ENCODE data around the gene ALG12.
A peak's percentile ranks its signal among the peaks of the same experiment; 100 is the strongest.

Gene ALG12

GRCh38 chr22:49954991-49955580 lies 36.8 kb upstream of the ALG12 start:
- H3K27me3 ChIP-seq (ENCODE audit: insufficient read depth, low read length) = no peaks in the 10 kb centered on the region
- no CpG with 5 or more reads among the region's 15 CpGs for WGBS (ENCODE audit: extremely low coverage, insufficient coverage, insufficient read length)

GRCh38 chr22:49954354-49954753 lies 36.1 kb upstream of the ALG12 start:
- Histone ChIP-seq H2BK5ac (ENCODE audit: low read depth, low read length, poor library complexity) (peak overlapping the region; percentile 68), H4K8ac (ENCODE audit: low read depth, low read length) (peak overlapping the region; percentile 51), H3K4me1 (ENCODE audit: control insufficient read depth in 1 of 2, insufficient read depth in 2 of 2, low read length in 2 of 2) (peaks cover 38 to 46% of the 10 kb centered on the region in 2 experiments), H3K9me3 (ENCODE audit: insufficient read depth, low read depth, low read length) (peaks cover 2% of the 10 kb centered on the region), H3K4me2 (ENCODE audit: low read length) (no peak overlapping the region), H2BK12ac (ENCODE audit: low read length) (peak overlapping the region; percentile 67), H3K4ac (ENCODE audit: low read depth, low read length) (no peak overlapping the region), H3K79me2 (ENCODE audit: control insufficient read depth, insufficient read depth, low read length, poor library complexity) (peaks cover 19% of the 10 kb centered on the region), H3K9ac (ENCODE audit: low read length) (no peak overlapping the region), H4K91ac (ENCODE audit: low read depth, low read length) (peak overlapping the region; percentile 68), H3K36me3 (ENCODE audit: control insufficient read depth in 1 of 2, insufficient read depth in 2 of 2, low read length in 2 of 2) (no peaks in the 10 kb centered on the region), H3K18ac (ENCODE audit: low read length) (peak overlapping the region; percentile 43), H3K14ac (ENCODE audit: low read length) (peak overlapping the region; percentile 60), H2AFZ (ENCODE audit: insufficient read depth, low read length, poor library complexity) (no peak overlapping the region), H3K23ac (ENCODE audit: low read length) (no peak overlapping the region), H3K27ac (ENCODE audit: low read depth, low read length) (no peak overlapping the region), H2AK5ac (ENCODE audit: low read length) (peak overlapping the region; percentile 78), H3K79me1 (ENCODE audit: low read length) (peaks cover 46% of the 10 kb centered on the region), H4K12ac (ENCODE audit: low read depth, low read length) (no peak overlapping the region), H3K4me3 (ENCODE audit: low read depth, low read length) (no peak overlapping the region), H3K27me3 (ENCODE audit: insufficient read depth, low read length) (no peaks in the 10 kb centered on the region), H2BK120ac (ENCODE audit: insufficient read depth, low read length, poor library complexity) (peak overlapping the region; percentile 66)
- no CpG with 5 or more reads among the region's 8 CpGs for WGBS (ENCODE audit: extremely low coverage, insufficient coverage, insufficient read length)
- no peak for DNase-seq

More at GRCh38 chr22:49954991-49955580, 36.8 kb upstream of the ALG12 start:
- Histone ChIP-seq H3K18ac (ENCODE audit: low read length) (no peak overlapping the region), H3K27ac (ENCODE audit: low read depth, low read length) (no peak overlapping the region), H2BK5ac (ENCODE audit: low read depth, low read length, poor library complexity) (no peak overlapping the region), H3K4me1 (ENCODE audit: control insufficient read depth in 1 of 2, insufficient read depth in 2 of 2, low read length in 2 of 2) (peaks cover 44 to 53% of the 10 kb centered on the region in 2 experiments), H3K36me3 (ENCODE audit: control insufficient read depth in 1 of 2, insufficient read depth in 2 of 2, low read length in 2 of 2) (no peaks in the 10 kb centered on the region), H3K79me2 (ENCODE audit: control insufficient read depth, insufficient read depth, low read length, poor library complexity) (peaks cover 20% of the 10 kb centered on the region), H3K9ac (ENCODE audit: low read length) (no peak overlapping the region), H4K12ac (ENCODE audit: low read depth, low read length) (no peak overlapping the region), H3K79me1 (ENCODE audit: low read length) (peaks cover 46% of the 10 kb centered on the region), H3K4ac (ENCODE audit: low read depth, low read length) (no peak overlapping the region), H3K9me3 (ENCODE audit: insufficient read depth, low read depth, low read length) (peaks cover 2% of the 10 kb centered on the region), H3K4me2 (ENCODE audit: low read length) (no peak overlapping the region), H3K14ac (ENCODE audit: low read length) (no peak overlapping the region), H4K91ac (ENCODE audit: low read depth, low read length) (peak overlapping the region; percentile 52), H2AFZ (ENCODE audit: insufficient read depth, low read length, poor library complexity) (no peak overlapping the region), H4K8ac (ENCODE audit: low read depth, low read length) (no peak overlapping the region), H3K23ac (ENCODE audit: low read length) (no peak overlapping the region), H2AK5ac (ENCODE audit: low read length) (peak overlapping the region; percentile 49), H2BK12ac (ENCODE audit: low read length) (peak overlapping the region; percentile 42), H2BK120ac (ENCODE audit: insufficient read depth, low read length, poor library complexity) (peak overlapping the region; percentile 20), H3K4me3 (ENCODE audit: low read depth, low read length) (no peak overlapping the region)
- DNase-seq = no peak

- Histone ChIP-seq H2AFZ (ENCODE audit: insufficient read depth, low read length, poor library complexity) (no peak overlapping the region), H3K27ac (ENCODE audit: low read depth, low read length) (no peak overlapping the region), H3K9ac (ENCODE audit: low read length) (no peak overlapping the region), H3K4me3 (ENCODE audit: low read depth, low read length) (no peak overlapping the region), H4K8ac (ENCODE audit: low read depth, low read length) (peak overlapping the region; percentile 51), H2BK120ac (ENCODE audit: insufficient read depth, low read length, poor library complexity) (peak overlapping the region; percentile 66), H3K23ac (ENCODE audit: low read length) (no peak overlapping the region), H3K79me1 (ENCODE audit: low read length) (peaks cover 52% of the 10 kb centered on the region), H3K9me3 (ENCODE audit: insufficient read depth, low read depth, low read length) (peaks cover 2% of the 10 kb centered on the region), H2AK5ac (ENCODE audit: low read length) (peak overlapping the region; percentile 78), H3K4me2 (ENCODE audit: low read length) (no peak overlapping the region), H3K4me1 (ENCODE audit: control insufficient read depth in 1 of 2, insufficient read depth in 2 of 2, low read length in 2 of 2) (peaks cover 38 to 42% of the 10 kb centered on the region in 2 experiments), H3K36me3 (ENCODE audit: control insufficient read depth in 1 of 2, insufficient read depth in 2 of 2, low read length in 2 of 2) (no peaks in the 10 kb centered on the region), H4K12ac (ENCODE audit: low read depth, low read length) (no peak overlapping the region), H3K79me2 (ENCODE audit: control insufficient read depth, insufficient read depth, low read length, poor library complexity) (peaks cover 19% of the 10 kb centered on the region), H3K4ac (ENCODE audit: low read depth, low read length) (peak overlapping the region; percentile 44), H2BK5ac (ENCODE audit: low read depth, low read length, poor library complexity) (peak overlapping the region; percentile 68), H2BK12ac (ENCODE audit: low read length) (peak overlapping the region; percentile 67), H3K18ac (ENCODE audit: low read length) (peak overlapping the region; percentile 43), H3K27me3 (ENCODE audit: insufficient read depth, low read length) (no peaks in the 10 kb centered on the region), H4K91ac (ENCODE audit: low read depth, low read length) (peak overlapping the region; percentile 68), H3K14ac (ENCODE audit: low read length) (peak overlapping the region; percentile 60)
- WGBS (ENCODE audit: extremely low coverage, insufficient coverage, insufficient read length) = no CpG with 5 or more reads among the region's 18 CpGs
- DNase-seq = no peak
Observed at GRCh38 chr22:49953680-49954344, 35.6 kb upstream of the ALG12 start.

GRCh38 chr22:49953027-49953679 lies 34.9 kb upstream of the ALG12 start:
- Histone ChIP-seq H4K12ac (ENCODE audit: low read depth, low read length) (no peak overlapping the region), H3K79me1 (ENCODE audit: low read length) (peaks cover 52% of the 10 kb centered on the region), H3K4ac (ENCODE audit: low read depth, low read length) (peak overlapping the region; percentile 14), H3K79me2 (ENCODE audit: control insufficient read depth, insufficient read depth, low read length, poor library complexity) (peaks cover 19% of the 10 kb centered on the region), H2BK5ac (ENCODE audit: low read depth, low read length, poor library complexity) (peak overlapping the region; percentile 61), H3K36me3 (ENCODE audit: control insufficient read depth in 1 of 2, insufficient read depth in 2 of 2, low read length in 2 of 2) (no peaks in the 10 kb centered on the region), H3K14ac (ENCODE audit: low read length) (peak overlapping the region; percentile 60), H4K91ac (ENCODE audit: low read depth, low read length) (peak overlapping the region; percentile 68), H3K23ac (ENCODE audit: low read length) (no peak overlapping the region), H3K4me3 (ENCODE audit: low read depth, low read length) (no peak overlapping the region), H2BK120ac (ENCODE audit: insufficient read depth, low read length, poor library complexity) (peak overlapping the region; percentile 66), H3K18ac (ENCODE audit: low read length) (peak overlapping the region; percentile 52), H2BK12ac (ENCODE audit: low read length) (peak overlapping the region; percentile 67), H3K27me3 (ENCODE audit: insufficient read depth, low read length) (no peaks in the 10 kb centered on the region), H3K4me2 (ENCODE audit: low read length) (no peak overlapping the region), H3K4me1 (ENCODE audit: control insufficient read depth in 1 of 2, insufficient read depth in 2 of 2, low read length in 2 of 2) (peaks cover 38 to 43% of the 10 kb centered on the region in 2 experiments), H2AK5ac (ENCODE audit: low read length) (peak overlapping the region; percentile 50), H3K27ac (ENCODE audit: low read depth, low read length) (peak overlapping the region; percentile 29), H4K8ac (ENCODE audit: low read depth, low read length) (peak overlapping the region; percentile 63), H3K9me3 (ENCODE audit: insufficient read depth, low read depth, low read length) (peaks cover 2% of the 10 kb centered on the region), H3K9ac (ENCODE audit: low read length) (no peak overlapping the region), H2AFZ (ENCODE audit: insufficient read depth, low read length, poor library complexity) (no peak overlapping the region)
- no peak for DNase-seq
- no CpG with 5 or more reads among the region's 20 CpGs for WGBS (ENCODE audit: extremely low coverage, insufficient coverage, insufficient read length)
